K562 (cell line): Measurements from ENCODE around the gene GJC2. TPM values are rescaled to one million over a fixed set of nuclear protein-coding genes. Genes with fewer than 3 reads are reported as not detected.

ENCODE experiments used
- ETV6 ChIP-seq, 3 experiments: fragments of 150-350 bp in 1 of 3; sonication (generic) in 1 of 3; formaldehyde crosslinking in 1 of 3; IDR thresholded peaks; 2 replicates each; pipeline versions ENCODE4 v1.6.1 to v1.8.0; 2014 to 2022; ENCODE audit warnings: borderline replicate concordance in 2 of 3, low read depth in 2 of 3, antibody characterized with exemption in 1 of 3, low read length in 1 of 3, mild to moderate bottlenecking in 1 of 3, missing genetic modification reagents in 1 of 3
- FOXM1 ChIP-seq, 2 experiments: fragments of 450-650 bp in 1 of 2; sonication (generic) in 1 of 2; formaldehyde crosslinking in 1 of 2; IDR thresholded peaks; 2 replicates each; pipeline versions ENCODE4 v1.6.1 to v1.9.0; 2017 to 2022; ENCODE audit warnings: low read depth in 2 of 2, mild to moderate bottlenecking in 2 of 2, missing genetic modification reagents in 1 of 2, moderate library complexity in 1 of 2
- KDM5B ChIP-seq: fragments of 200-600 bp; sonication (generic); IDR thresholded peaks from 2 replicates; pipeline ENCODE4 v1.6.1; 2012; ENCODE audit warnings: low read depth, mild to moderate bottlenecking, moderate library complexity, low read length, control low read depth, inconsistent platforms; ENCODE audit not compliant: insufficient replicate concordance
- NFYB ChIP-seq: IDR thresholded peaks from 2 replicates; pipeline ENCODE4 v1.6.1; 2011; ENCODE audit warnings: mild to moderate bottlenecking, moderate library complexity; ENCODE audit not compliant: insufficient read length; ENCODE audit errors: extremely low read depth
- NR2C2 ChIP-seq, 2 experiments: fragments of 200-800 bp in 1 of 2; sonication (Bioruptor generic) in 1 of 2; sonication (generic) in 1 of 2; formaldehyde crosslinking in 1 of 2; IDR thresholded peaks; 2 replicates each; pipeline versions ENCODE4 v1.6.1 to v1.8.0; 2016 to 2022; ENCODE audit warnings: mild to moderate bottlenecking in 1 of 2, missing compliant biosample characterization in 1 of 2, missing genetic modification characterization in 1 of 2, missing genetic modification reagents in 1 of 2
- POLR2B ChIP-seq: fragments of 450-650 bp; IDR thresholded peaks from 2 replicates; pipeline ENCODE4 v1.6.1; 2018; ENCODE audit warnings: low read depth; ENCODE audit not compliant: partially characterized antibody
- RAD51 ChIP-seq: fragments of 450-650 bp; IDR thresholded peaks from 2 replicates; pipeline ENCODE4 v1.7.1; 2016; ENCODE audit warnings: low read depth, mild to moderate bottlenecking, borderline replicate concordance
- SMARCA4 ChIP-seq: fragments of 450-650 bp; IDR thresholded peaks from 2 replicates; pipeline ENCODE4 v1.6.1; 2016
- XRCC5 ChIP-seq: fragments of 200-400 bp; formaldehyde crosslinking; IDR thresholded peaks from 2 replicates; pipeline ENCODE4 v1.6.1; 2017; ENCODE audit warnings: low read depth, mild to moderate bottlenecking, low read length
- ZFP91 ChIP-seq: sonication (generic); formaldehyde crosslinking; IDR thresholded peaks from 2 replicates; pipeline ENCODE4 v1.8.0; 2022; ENCODE audit warnings: mild to moderate bottlenecking, missing genetic modification reagents
- ZMIZ1 ChIP-seq, 2 experiments: fragments of 150-350 bp in 1 of 2; IDR thresholded peaks; 2 replicates each; pipeline ENCODE4 v1.6.1; 2012 to 2016; ENCODE audit warnings: low read depth in 2 of 2, low read length in 2 of 2, mild to moderate bottlenecking in 1 of 2, moderate library complexity in 1 of 2
- polyA plus RNA-seq, 8 experiments: library from polyadenylated mRNA; depleted of rRNA in 4 of 8; stranded (reverse) in 5 of 8; unstranded in 3 of 8; fragments of >200 nt; fragmentation: Nextera tagmentation in 2 of 8; fragmentation: Illumina TruSeq in 1 of 8; extraction: Ambion mirVana in 2 of 8; extraction: Trizol in 1 of 8; gene quantifications; 2 replicates each; pipeline versions ENCODE4 v1.2.1 to v1.2.3, GENCODE V29; 2011 to 2014; ENCODE audit warnings: inconsistent platforms in 1 of 8, missing spikeins in 1 of 8
- total RNA-seq, 7 experiments: library from RNA; depleted of rRNA in 6 of 7; stranded (reverse); fragments of >200 nt in 6 of 7; fragmentation: Illumina TruSeq in 2 of 7; extraction: Trizol in 2 of 7; gene quantifications; 2 replicates each; pipeline versions ENCODE4 v1.2.1 to v1.2.3, GENCODE V29; 2011 to 2021; ENCODE audit warnings: low replicate concordance in 1 of 7

The GJC2 gene
- total and polyA plus RNA-seq, 9 of the 15 experiments (the other 6 are each of a cell fraction or from before 2014, with no cell fraction given): 0.03 to 0.62 (median 0.11) TPM; not detected in 2

GRCh38 chr1:228143480-228144192 is 6.1 kb upstream of the GJC2 start (continued):
- TF ChIP-seq SMARCA4 (no peak), ZMIZ1 (IDR thresholded peaks at IDR 0.05; ENCODE audit: low read depth in 2 of 2, low read length in 2 of 2) (no peak), FOXM1 (IDR thresholded peaks at IDR 0.05; ENCODE audit: low read depth) (no peak), FOXM1 (CRISPR knock-in tag; IDR thresholded peaks at IDR 0.05; ENCODE audit: low read depth) (no peak), POLR2B (peak; percentile 31), NR2C2 (CRISPR knock-in tag; IDR thresholded peaks at IDR 0.05) (no peak), NR2C2 (tag; IDR thresholded peaks at IDR 0.05) (no peak), RAD51 (no peak), ZFP91 (no peak), ETV6 (IDR thresholded peaks at IDR 0.05; ENCODE audit: borderline replicate concordance in 1 of 2, low read depth in 2 of 2, low read length in 1 of 2) (no peak), ETV6 (CRISPR knock-in tag; IDR thresholded peaks at IDR 0.05; ENCODE audit: borderline replicate concordance) (no peak), XRCC5 (no peak), KDM5B (peak; percentile 36), NFYB (no peak)
